Left lobe of liver (tissue), 2 donors: ENCODE data around the gene TFAP2B. TPM values are rescaled to one million over a fixed set of nuclear protein-coding genes. Genes with fewer than 3 reads are reported as not detected.

Source experiments
- ATAC-seq: fragments of 200-7000 bp; cut with Tn5 transposase; one replicate; pipeline ENCODE4 v1.9.1; 2020; ENCODE audit warnings: mild to moderate bottlenecking, moderate library complexity
- DNase-seq: peaks from one replicate; pipeline ENCODE4 v3.0.0-alpha.2; 2020; ENCODE audit warnings: low spot score
- total RNA-seq: library from RNA; stranded (reverse); gene quantifications from one replicate; pipeline ENCODE4 v1.2.1, GENCODE V29; 2021
- donor health status: DM: no; HTN: no; CAD: no; lungs with moderate emphysema.
- donor health status: DM: no; HTN: yes; CAD: no.

Gene TFAP2B
- total RNA-seq, 1 donor from 2014 or later = not detected

DNA sequence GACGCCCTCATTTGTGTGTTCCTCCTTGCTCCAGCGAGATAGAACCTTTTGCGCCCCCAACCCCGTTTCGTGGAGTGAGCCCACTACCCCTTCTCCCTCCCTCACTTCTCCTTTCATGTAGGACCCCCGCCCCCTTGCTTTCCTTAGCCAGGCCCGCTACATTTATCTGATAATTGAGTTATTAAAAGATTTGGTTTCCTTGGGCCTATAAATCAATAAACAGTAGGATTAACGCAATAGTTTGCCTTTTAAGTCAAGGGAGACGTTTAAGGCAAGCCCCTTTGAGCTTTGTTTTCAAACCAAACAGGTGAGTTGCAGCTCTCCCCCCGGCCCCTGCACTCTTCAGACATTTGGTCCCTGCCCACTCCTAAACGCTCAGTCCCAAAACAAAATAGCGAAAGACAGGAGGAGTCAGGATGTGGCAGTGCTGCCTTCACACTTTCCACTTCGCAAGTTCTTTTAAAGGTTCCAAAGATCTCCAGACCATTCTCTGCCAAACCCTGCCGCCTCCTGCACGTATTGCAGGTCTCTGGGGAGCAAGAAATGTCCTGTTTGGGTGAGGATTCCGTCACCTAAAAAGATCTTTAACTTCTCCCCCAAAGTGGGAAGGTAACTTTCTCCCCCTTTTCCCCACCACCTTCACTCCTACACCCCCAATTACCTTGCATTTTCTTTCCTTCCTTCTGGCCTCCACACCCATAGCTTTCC lies 27.6 kb downstream of the TFAP2B start:
- ATAC-seq = no peak
- DNase-seq = no peak

DNA sequence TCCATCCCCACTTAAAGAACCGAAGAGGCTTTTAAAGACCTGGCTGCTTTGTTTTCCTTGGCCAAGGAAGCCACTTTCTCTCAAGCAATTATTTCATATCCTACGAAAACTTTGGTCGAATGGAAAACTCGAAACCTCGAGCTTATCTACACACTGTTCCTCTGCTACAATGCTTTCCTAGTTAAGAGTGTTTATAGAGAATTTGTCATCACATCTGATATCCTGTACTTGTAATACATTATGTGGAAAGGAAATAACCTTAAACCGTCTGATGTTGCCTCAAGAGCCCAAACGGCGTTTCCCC lies 28.1 kb downstream of the TFAP2B start:
- DNase-seq (no peak), ATAC-seq (no peak)

DNA sequence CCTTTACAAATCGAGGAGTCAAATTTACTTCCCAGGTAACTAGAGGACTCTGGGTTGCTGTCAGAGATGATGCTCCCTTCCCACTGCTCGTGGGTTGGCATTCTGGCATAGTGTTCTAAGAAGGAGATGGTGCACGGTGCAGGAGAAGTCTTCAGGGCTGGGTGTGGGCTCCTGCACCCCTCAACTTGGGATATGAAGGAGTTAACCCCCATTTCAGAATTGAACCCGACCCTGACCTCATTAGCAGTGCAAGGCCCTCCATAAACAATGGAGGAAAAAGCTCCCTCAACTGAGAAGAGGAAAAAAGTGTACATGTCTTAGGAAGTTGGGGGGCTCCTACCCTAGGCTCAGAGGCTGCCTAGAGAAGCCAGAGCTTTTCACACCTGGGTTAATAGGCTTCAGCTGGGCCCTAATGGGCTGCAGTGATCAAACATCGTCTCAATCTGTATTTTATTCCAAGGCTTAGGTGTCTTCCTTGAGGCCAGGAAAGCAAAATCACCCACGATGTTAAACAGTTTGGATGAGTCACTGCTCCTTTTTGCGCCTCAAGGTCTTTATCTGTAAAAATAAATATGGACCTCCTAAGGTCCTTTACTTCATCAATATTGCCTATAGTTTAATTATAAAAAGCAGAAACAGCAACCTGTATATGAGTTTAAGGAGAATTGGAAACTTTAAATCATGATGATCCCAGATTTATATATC lies 29.4 kb downstream of the TFAP2B start:
- DNase-seq (no peak), ATAC-seq (no peak)

DNA sequence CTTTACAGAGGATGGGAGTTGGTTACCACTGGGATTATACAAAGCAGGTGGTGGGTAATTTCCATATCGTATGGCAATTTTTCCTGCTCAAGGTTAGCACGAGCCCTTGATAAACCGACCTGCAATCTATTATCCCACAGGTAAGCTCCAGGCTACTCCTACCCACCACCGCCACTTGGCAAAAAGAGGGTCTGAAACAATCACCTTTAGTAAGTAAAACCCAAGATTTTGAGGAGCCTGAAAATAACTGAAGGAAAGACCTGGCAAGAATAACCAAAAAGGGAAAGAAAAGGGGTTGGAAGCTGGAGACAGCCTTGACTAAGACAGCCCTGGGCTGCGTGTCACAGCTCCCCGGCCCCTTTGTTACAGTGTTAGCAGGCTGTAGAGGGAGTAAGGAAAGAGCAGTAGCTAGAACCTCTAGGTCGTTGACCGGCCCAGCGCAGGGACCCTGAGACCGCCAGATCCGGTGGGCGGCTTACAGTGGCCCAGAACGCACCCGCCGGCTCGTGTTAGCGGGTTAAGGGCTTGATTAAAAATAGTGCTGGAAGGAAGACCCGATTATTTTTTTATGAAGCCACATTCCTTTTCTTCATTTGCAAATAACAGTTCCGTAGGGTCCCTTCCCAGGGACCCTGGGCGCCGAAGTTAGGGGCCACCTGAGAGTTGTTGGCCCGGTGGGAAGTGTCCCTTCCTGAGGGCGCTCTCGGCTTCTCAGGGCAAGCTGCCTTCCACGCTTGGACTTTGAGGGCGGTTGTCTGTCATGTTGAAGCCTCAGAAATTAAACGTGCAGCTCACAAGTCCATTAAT lies 30.5 kb downstream of the TFAP2B start:
- no peak for ATAC-seq
- DNase-seq = no peak

DNA sequence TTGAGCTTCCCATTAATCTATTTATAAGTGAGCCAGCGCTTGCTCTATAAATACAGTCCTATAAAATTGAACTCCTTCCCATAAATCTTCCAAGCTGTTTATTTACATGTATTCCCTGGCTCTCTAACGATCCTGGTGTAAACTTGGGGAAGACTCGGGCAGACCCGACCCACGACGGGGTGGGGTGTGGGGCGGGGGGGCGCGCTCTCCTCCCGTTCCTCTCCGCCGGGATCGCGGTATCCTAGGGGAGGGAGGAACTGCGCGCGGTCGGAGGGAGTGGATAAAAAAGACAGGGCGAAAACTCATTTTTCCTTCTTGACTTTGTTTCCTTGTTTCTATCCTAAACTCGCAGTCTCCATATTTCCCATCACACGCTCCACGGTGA lies 31.1 kb downstream of the TFAP2B start:
- ATAC-seq = no peak
- DNase-seq = no peak

DNA sequence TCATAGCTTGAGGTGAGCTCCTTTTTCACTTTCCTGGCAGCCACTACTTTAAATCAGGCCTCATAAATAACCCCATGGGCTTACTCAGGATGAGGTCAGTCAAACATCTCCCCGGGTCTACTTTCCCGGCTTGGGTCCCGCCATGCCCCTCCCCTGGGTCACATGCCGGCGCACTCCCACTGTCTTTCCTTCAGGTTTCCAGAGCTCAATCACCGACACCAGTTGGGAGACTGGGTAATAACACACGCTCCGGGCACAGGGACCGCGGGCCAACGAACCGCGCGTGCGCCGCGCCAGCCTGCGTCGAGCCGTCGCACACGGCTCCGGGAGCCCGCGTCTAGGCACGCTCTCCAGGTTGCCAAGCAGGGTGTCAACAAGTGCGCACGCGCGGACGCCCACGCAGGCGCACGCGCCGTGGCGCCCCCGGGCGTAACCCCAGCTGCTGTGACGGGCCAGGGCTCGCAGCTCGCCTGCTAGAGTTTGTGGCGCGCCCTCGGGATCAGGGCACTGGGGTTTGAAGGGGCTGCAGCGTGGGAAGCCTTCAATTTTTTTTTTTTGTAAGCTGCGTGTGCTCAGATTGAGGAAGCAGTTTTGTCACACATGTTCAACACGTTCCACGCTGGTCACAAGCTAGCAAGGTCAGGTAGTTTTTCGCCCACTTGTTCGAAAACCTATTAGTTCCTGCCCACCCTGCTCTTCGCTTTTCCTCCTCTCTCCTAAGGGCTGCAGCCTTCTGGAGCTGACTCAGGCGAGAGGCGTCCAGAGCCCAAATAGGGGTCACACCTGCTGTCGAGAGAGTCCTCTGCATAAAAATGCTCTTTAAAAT lies 31.8 kb downstream of the TFAP2B start:
- DNase-seq (no peak), ATAC-seq (peak; percentile 72)

DNA sequence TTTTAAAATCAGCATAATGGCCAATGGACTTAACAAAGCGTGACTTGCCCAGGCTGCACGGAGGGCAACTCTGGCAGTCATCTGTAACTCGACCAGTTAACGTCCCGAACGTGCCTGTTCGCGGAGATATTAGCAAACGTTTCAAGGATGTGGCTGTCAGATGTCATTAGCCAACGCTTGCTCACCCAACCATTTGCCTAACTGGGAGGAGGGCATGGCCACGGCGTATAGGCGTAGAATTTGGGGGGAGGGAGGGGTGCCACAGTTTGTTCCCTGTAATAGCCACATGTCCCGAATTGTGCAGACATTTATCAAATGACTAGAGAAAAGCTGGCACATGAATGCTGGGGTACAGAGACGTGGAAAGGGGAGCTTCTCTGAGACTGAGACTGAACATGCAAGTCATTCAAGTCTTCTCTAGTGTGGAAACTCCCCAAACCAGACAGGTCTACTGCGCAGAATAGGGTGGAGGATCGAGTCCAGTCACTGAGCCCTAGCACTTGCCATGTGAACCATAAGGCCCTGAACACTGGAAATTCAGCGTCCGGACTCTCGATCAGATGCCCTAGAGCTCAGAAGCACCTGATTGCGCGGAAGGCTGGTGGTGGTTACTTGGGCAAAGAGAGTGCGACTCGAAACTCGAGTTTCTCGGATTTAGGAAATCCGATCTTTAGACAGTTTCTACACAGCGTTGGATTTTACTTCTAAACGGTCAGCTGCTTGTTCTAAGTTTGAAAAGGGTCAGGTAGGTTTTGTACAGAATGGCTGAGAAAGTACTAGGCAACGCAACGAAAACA lies 32.6 kb downstream of the TFAP2B start:
- ATAC-seq = no peak

DNA sequence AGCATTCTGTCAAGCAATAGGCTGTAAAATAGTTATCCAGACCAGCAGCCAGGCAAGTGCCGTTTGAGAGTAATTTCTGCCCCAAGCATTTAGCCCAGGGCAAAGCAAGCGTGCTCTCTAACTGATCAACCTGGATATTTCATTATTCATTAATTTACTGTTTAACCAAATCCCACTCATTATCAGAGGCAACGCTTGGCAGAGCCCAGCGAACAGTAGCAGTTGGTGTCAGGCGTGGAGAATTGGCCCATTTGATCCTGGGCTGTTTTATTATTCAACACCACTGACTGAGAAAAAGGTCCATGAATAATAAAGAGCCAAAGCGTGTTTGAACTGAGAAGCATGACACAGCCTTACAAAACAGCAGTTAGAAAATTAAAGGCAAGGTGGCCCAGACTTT lies 35.3 kb downstream of the TFAP2B start:
- DNase-seq (no peak), ATAC-seq (no peak)

More for the DNA sequence above, 32.6 kb downstream of the TFAP2B start:
- no peak for DNase-seq

DNA sequence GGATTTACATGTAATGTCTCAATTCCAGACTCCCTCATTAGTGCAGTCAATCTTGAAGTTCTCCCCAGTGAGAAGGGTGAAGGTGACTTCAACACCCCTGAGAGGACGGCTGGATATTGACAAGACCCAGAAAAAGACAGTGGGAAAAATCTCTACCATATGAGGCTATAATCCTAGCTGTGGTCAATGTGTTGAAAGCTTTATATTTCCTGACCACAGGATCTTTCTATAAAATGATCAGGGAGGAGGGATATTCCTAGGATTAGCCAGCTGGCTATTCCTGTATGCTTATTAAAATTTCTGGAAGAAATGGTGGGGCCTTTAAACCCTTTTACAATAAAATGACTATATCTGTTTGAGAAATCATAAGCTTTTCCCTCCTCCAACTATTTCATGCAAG lies 43.0 kb downstream of the TFAP2B start:
- DNase-seq = no peak
- ATAC-seq = no peak

DNA sequence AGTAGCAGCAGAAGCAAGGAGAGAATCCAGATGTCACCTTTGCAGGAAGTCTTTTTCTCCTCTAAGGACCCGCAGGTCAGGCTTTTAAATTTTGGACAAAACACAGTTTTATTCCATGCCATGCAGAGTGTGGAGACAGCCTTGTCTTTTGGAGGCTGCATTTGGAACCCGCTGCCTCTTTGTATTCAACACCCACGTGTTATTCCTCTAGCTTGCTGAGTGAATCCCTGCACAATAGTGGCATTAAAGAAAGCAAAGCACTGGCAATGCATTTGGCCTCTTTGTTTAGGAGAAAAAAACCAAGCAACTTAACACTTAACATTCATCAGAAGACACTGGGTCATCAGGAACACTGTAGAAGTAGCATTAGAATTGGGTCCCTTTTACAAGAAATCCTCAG lies 43.5 kb downstream of the TFAP2B start:
- ATAC-seq = no peak
- no peak for DNase-seq

DNA sequence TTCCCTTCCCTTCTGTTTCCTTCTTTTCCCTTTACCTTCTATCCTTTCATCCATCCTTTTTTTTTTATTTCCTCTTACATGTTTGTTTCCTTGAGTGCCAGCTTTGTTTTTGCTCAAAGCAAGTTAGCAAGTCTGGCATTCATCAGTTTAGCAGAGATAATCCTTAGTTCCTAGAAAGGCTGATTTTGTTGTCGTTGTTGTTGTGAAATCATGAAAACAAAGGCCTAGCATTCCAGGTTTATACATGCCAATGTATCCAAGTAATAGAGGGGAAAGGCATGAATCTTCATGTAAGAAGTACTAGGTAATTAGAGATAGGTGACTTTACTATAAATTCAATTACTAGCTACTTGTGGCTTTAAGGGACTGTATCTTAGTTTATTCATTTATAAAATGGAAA lies 45.9 kb downstream of the TFAP2B start:
- no peak for ATAC-seq
- DNase-seq = no peak

DNA sequence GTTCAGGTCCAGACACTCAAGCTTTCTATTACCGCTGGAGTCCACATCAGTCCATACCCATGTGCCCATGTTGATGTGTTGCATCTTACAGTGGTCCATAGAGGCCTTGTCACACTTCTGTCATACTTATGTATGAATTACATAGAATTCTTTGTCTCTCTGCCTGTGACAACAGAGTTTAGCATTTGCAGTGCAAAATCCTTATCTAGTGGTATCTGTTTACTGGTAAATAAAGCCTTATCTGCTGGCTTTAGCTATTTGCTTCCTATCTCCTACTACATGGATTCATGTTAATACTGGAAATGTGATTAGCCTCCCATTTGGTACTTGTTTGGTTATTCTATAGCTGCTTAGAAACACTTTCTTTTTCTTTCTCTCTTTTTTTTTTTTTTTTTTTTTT lies 49.8 kb downstream of the TFAP2B start:
- ATAC-seq = no peak

DNA sequence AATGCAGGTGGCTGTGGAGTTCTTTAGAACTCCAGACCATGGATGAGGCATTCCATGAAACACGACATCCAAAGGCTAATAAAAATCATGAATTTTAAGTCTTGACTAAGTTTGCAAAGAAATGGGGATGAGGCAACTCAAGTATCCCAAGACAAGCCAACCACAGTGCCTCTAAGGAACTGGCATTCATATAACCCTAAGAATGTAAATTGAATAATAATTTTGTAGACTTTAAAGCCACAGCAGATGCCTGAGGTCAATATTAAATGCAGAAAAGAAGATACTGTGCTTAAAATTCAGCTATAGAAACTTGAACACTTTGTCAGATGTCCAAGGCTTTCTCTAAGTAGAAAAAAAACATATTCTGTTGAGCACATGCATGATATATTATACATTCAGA lies 54.5 kb downstream of the TFAP2B start:
- no peak for ATAC-seq
- no peak for DNase-seq

More for the DNA sequence above, 49.8 kb downstream of the TFAP2B start:
- no peak for DNase-seq

DNA sequence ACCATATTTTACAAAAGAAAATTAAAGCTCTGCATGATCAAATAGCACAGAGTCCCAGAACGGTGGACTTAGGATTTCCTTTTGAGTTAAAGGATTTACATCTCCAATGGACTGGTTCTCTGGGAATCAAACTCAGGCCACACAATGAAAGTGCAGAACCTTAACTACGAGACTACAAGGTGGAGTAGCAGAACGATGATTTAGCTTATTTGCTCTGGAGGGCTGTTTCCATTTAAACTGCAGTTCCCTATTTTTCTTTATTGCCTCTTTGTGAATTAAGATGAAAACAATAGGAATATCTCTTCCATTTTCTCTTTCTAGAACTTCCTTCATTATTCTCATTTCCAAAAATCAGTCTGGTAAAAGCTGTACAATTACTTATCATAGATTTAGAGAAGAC lies 65.7 kb downstream of the TFAP2B start:
- no peak for ATAC-seq
- DNase-seq = no peak

DNA sequence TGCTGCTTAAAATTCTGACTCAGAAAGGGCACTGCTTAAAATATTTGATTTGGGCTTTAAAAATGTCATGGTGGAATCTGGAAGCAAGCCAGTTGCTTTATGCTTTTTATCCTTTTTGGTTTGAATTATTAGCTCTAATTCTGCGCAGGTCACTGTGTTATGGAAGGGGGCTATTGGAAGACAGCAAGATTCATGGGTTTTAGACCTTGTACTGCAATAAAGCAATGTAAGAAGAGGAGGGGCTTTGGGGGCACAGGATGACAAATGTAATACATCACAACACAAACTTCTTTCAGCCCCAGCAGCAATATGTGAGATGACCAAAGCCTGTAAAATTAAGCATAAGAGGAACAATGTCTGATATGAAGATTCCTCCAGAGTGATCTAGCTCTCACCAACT lies 68.4 kb downstream of the TFAP2B start:
- no peak for ATAC-seq
- DNase-seq = no peak

DNA sequence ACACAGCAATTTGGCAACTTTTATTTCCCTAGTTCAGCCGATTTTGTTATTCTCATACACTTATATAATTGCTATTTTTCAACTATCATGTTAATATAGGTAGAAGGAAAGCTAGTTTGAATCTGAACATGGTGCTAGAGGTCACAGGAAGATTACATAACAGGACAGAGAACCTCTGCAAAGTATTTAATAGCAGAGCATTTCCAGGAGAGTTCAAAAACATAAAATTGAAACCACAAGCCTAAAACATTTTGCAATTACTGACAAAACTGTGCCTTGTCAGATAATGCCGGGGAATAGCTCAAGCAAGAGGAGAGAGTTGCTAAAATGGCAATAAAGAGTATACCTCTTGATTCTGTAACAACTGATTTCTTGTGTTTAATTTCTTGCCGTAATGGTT lies 70.8 kb downstream of the TFAP2B start:
- ATAC-seq (peak; percentile 83), DNase-seq (no peak)

DNA sequence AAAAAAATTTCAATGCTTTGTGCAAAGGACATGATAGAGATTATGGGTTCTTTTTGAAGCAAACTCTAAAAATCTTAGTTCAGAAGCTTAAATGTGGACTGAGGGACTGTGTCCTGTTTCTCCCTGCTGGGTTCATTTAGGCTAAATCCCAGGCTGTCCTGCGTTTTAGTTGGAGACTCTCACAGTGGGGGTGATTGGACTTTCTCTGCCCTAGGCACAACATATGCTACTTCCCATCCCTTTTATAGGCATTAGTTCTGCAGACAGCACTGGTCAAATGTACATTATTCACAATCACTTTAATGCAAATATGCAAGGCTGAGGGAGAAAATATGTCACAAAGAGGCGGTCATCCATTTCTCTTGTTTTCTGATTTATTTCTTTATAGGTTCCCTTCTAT lies 71.3 kb downstream of the TFAP2B start:
- ATAC-seq (peak; percentile 35), DNase-seq (no peak)

DNA sequence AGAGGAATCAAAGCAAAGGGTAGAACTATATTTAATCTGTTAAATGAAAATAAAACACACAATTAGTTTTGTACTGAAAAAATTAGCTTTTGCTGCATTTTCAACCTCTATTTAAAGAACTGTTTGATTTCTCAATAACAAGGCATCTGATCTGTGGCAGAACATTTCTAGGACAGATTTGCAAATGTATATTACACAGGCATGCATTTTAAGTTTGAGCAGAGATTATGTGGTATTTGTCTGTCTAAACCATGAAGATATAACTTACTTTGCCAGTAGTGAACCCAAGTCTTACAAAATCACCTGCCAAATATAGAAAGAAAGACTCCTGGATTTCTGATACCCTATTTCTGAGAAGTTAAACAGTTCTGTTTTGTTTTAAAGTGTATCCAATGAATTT lies 71.9 kb downstream of the TFAP2B start:
- ATAC-seq (no peak), DNase-seq (no peak)

DNA sequence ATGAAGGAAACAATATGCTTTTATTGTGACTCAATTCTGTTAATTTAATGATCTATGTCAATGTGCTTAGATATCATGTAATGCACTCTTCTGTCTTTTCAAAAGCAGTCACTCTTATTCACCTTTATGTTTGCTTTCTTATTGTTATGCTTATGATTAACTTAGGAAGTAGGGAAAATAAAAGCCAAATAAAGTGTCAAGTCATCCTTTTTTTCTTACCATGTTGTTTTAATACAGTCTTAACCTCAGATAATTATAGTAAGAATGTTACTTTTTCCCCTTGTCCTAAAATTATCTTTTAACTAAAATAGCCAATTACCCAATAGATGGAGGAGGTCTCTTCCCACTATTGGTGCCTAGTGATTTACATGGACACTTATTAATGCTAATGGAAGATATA lies 72.6 kb downstream of the TFAP2B start:
- DNase-seq = no peak
- no peak for ATAC-seq
